Caco-2 (cell line): ENCODE data around the gene MROH2A. TPM values are rescaled to one million over a fixed set of nuclear protein-coding genes. Genes with fewer than 3 reads are reported as not detected.

Source experiments
- BruUV-seq: library from RNA; stranded (reverse); fragments of 400-500 nt; replicated peaks from 2 replicates; lab custom pipeline; 2021; lab: Mats Ljungman, UMichigan
- CTCF ChIA-PET: fragments of 300-600 bp; sonication (Branson Sonifier 250); formaldehyde crosslinking; loops from one replicate; lab custom pipeline; 2022; ENCODE audit warnings: antibody characterized with exemption; lab: Charles Lee
- POLR2A ChIA-PET: fragments of 300-600 bp; sonication (Branson Sonifier 250); formaldehyde crosslinking; loops from one replicate; lab custom pipeline; 2022; ENCODE audit warnings: antibody characterized with exemption; lab: Charles Lee
- DNase-seq, 2 experiments: peaks; one replicate each; pipeline versions ENCODE4 v3.0.0 to v3.0.0-alpha.2; 2020 to 2022
- H3K27me3 ChIP-seq: replicated peaks from 2 replicates; pipeline ENCODE4 v1.6.0; 2011; ENCODE audit warnings: low read length; ENCODE audit not compliant: control insufficient read depth, insufficient read depth
- H3K36me3 ChIP-seq: 2 replicates; pipeline ENCODE4 v1.5.1; 2011; ENCODE audit warnings: low read length; ENCODE audit not compliant: control insufficient read depth, insufficient read depth
- H3K4me1 ChIP-seq: fragments of 250-450 bp; sonication (Bioruptor Pico); 2 replicates; pipeline ENCODE4 v1.5.1; 2020; ENCODE audit warnings: mild to moderate bottlenecking
- H3K4me3 ChIP-seq: 2 replicates; pipeline ENCODE4 v1.5.1; 2011; ENCODE audit warnings: low read depth, mild to moderate bottlenecking, control low read depth, low read length
- H3K9me3 ChIP-seq: fragments of 250-450 bp; sonication (Bioruptor Pico); 2 replicates; pipeline ENCODE4 v1.5.1; 2020; ENCODE audit warnings: mild to moderate bottlenecking, moderate library complexity
- H3K27ac Mint-ChIP-seq: one replicate; pipeline ENCODE4 v1.8.0; 2022; ENCODE audit warnings: mixed read lengths; ENCODE audit not compliant: unreplicated experiment
- H3K27me3 Mint-ChIP-seq: one replicate; pipeline ENCODE4 v1.8.0; 2022; ENCODE audit warnings: mixed read lengths; ENCODE audit not compliant: insufficient read depth, unreplicated experiment
- H3K36me3 Mint-ChIP-seq: one replicate; pipeline ENCODE4 v1.8.0; 2022; ENCODE audit warnings: mild to moderate bottlenecking, mixed read lengths; ENCODE audit not compliant: insufficient read depth, unreplicated experiment
- H3K4me1 Mint-ChIP-seq: one replicate; pipeline ENCODE4 v1.8.0; 2022; ENCODE audit warnings: low read depth, mixed read lengths; ENCODE audit not compliant: unreplicated experiment
- H3K4me3 Mint-ChIP-seq: one replicate; pipeline ENCODE4 v1.8.0; 2022; ENCODE audit warnings: mild to moderate bottlenecking, moderate library complexity, mixed read lengths; ENCODE audit not compliant: unreplicated experiment
- H3K9me3 Mint-ChIP-seq: one replicate; pipeline ENCODE4 v1.8.0; 2022; ENCODE audit warnings: mixed read lengths; ENCODE audit not compliant: unreplicated experiment
- CTCF ChIP-seq, 2 experiments: fragments of 200-600 bp in 1 of 2; IDR thresholded peaks; 1 replicate in 1 of 2; 2 replicates in 1 of 2; pipeline versions ENCODE4 v1.5.1 to v1.8.0; 2011 to 2022; ENCODE audit warnings: antibody characterized with exemption in 1 of 2, control low read depth in 1 of 2, inconsistent platforms in 1 of 2, low read depth in 1 of 2, low read length in 1 of 2, mild to moderate bottlenecking in 1 of 2, moderate library complexity in 1 of 2; ENCODE audit not compliant: insufficient read depth in 1 of 2, severe bottlenecking in 1 of 2, unreplicated experiment in 1 of 2
- intact Hi-C: fragments of 100-400 bp; cut with micrococcal nuclease; formaldehyde crosslinking; loops from one replicate; pipeline ENCODE4 v1.10.0; 2022; ENCODE audit not compliant: unreplicated experiment
- total RNA-seq: library from RNA; stranded (reverse); gene quantifications from 2 replicates; pipeline ENCODE4 v1.2.3, GENCODE V29; 2022

The MROH2A gene
- total RNA-seq, 1 experiment from 2014 or later = not detected

DNA sequence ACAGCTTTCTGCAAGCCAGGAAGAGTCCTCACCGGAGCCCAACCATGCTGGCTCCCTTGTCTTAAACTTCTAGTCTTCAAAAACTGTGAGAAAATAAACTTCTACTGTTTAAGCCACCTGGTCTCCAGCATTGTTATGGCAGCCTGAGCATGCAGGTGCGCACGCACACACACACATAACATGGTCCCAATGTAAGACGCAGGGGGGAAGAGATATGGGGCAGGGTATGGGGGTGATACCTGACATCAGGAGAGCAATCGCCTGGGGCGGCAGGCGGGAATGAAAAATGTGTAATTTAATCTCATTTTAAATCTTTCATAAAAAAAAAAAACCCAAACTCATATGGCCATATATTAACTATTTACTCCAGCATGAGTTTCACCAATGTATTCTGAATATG, 58.2 kb downstream of the MROH2A start:
- H3K27me3 Mint-ChIP-seq = no peaks in the 10 kb centered on the region
- intact Hi-C loops = no loop called here
- no peaks in the 10 kb centered on the region for H3K9me3 Mint-ChIP-seq
- Histone ChIP-seq H3K27me3 (no peaks in the 10 kb centered on the region), H3K9me3 (no peaks in the 10 kb centered on the region), H3K4me1 (no peaks in the 10 kb centered on the region), H3K4me3 (no peak overlapping the region), H3K36me3 (no peaks in the 10 kb centered on the region; the same call in none of the 2 replicates)
- DNase-seq = no peak
- no TSS peak for BruUV-seq
- no peak overlapping the region for H3K27ac Mint-ChIP-seq
- H3K4me1 Mint-ChIP-seq = no peaks in the 10 kb centered on the region
- H3K4me3 Mint-ChIP-seq = no peak overlapping the region
- POLR2A ChIA-PET = no interaction called here
- peaks cover 77% of the 10 kb centered on the region for H3K36me3 Mint-ChIP-seq
- no peak for TF ChIP-seq CTCF (IDR thresholded peaks at IDR 0.05; ENCODE audit: insufficient read depth in 1 of 2, low read depth in 1 of 2, low read length in 1 of 2, severe bottlenecking in 1 of 2, unreplicated experiment in 1 of 2)
- CTCF ChIA-PET = no interaction called here

GRCh38 chr2:233837694-233838229, 59.6 kb downstream of the MROH2A start:
- ChIA-PET POLR2A (interaction anchor here (0.6 kb wide), 1 partner anchor 16 kb away, joined by 3 read pairs; the partner anchor contains the start of gene HJURP), CTCF (no interaction called here)
- no TSS peak for BruUV-seq
- no peaks in the 10 kb centered on the region for H3K27me3 ChIP-seq
- no peak overlapping the region for H3K4me3 ChIP-seq
- intact Hi-C loops = no loop called here
- Mint-ChIP-seq H3K9me3 (no peaks in the 10 kb centered on the region), H3K4me3 (no peak overlapping the region), H3K4me1 (no peaks in the 10 kb centered on the region), H3K36me3 (peaks cover 91% of the 10 kb centered on the region), H3K27ac (no peak overlapping the region), H3K27me3 (no peaks in the 10 kb centered on the region)
- no peak for DNase-seq
- H3K4me1 ChIP-seq = no peaks in the 10 kb centered on the region
- H3K36me3 ChIP-seq = peaks cover 2% of the 10 kb centered on the region
- no peaks in the 10 kb centered on the region for H3K9me3 ChIP-seq
- TF ChIP-seq CTCF (IDR thresholded peaks at IDR 0.05; ENCODE audit: insufficient read depth in 1 of 2, low read depth in 1 of 2, low read length in 1 of 2, severe bottlenecking in 1 of 2, unreplicated experiment in 1 of 2) = no peak

DNA sequence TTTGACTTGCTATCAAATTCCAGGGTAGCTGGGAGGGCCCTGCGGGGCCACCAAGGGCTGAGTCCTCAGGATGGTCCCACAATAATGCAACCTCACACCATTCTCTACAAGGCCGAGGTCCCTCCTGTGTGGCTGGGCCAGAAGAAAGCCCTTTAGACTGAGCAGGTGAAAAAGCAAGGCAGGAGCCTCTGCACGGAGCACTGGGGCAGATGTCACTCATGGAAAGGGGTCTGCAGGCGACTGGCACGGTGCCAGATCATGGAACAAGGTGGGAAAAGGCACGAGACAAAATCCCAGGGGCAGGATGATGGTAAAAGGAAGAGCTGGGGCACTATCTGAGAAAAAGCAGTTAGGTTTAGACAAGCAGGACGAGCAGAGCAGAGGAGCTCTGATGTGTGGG, 60.1 kb downstream of the MROH2A start:
- no peaks in the 10 kb centered on the region for H3K4me1 Mint-ChIP-seq
- no peak overlapping the region for H3K4me3 ChIP-seq
- no peaks in the 10 kb centered on the region for H3K4me1 ChIP-seq
- intact Hi-C loops = no loop called here
- ChIA-PET CTCF (no interaction called here), POLR2A (no interaction called here)
- peaks cover 96% of the 10 kb centered on the region for H3K36me3 Mint-ChIP-seq
- no peak for DNase-seq
- no peaks in the 10 kb centered on the region for H3K27me3 ChIP-seq
- no peak for TF ChIP-seq CTCF (IDR thresholded peaks at IDR 0.05; ENCODE audit: insufficient read depth in 1 of 2, low read depth in 1 of 2, low read length in 1 of 2, severe bottlenecking in 1 of 2, unreplicated experiment in 1 of 2)
- H3K9me3 ChIP-seq = no peaks in the 10 kb centered on the region
- no peak overlapping the region for H3K4me3 Mint-ChIP-seq
- no peaks in the 10 kb centered on the region for H3K27me3 Mint-ChIP-seq
- H3K9me3 Mint-ChIP-seq = no peaks in the 10 kb centered on the region
- no TSS peak for BruUV-seq
- H3K36me3 ChIP-seq = peaks cover 2% of the 10 kb centered on the region
- H3K27ac Mint-ChIP-seq = no peak overlapping the region
